PFSK-1 (cell line): ENCODE data around the gene KMT2C.

Source experiments
- FOXP2 ChIP-seq: optimal IDR thresholded peaks from 2 replicates; pipeline ENCODE3; 2011; ENCODE audit warnings: borderline replicate concordance, control low read depth, inconsistent platforms; ENCODE audit not compliant: insufficient read depth; ENCODE audit errors: extremely low read length, extremely low read depth
- POLR2AphosphoS5 ChIP-seq: IDR thresholded peaks from 2 replicates; pipeline ENCODE4 v1.6.1; 2012; ENCODE audit warnings: low read depth, mild to moderate bottlenecking, control low read depth, low read length, moderate library complexity
- REST ChIP-seq, 2 experiments: IDR thresholded peaks; 2 replicates each; pipeline versions ENCODE4 v1.6.1 to v1.8.0; 2011 to 2012; ENCODE audit warnings: low read depth in 2 of 2, low read length in 2 of 2, control low read depth in 1 of 2, inconsistent platforms in 1 of 2, mild to moderate bottlenecking in 1 of 2, moderate library complexity in 1 of 2; ENCODE audit not compliant: insufficient read depth in 1 of 2
- SIN3A ChIP-seq: IDR thresholded peaks from 2 replicates; pipeline ENCODE4 v1.6.1; 2012; ENCODE audit warnings: mild to moderate bottlenecking, low read length, moderate library complexity, borderline replicate concordance; ENCODE audit not compliant: insufficient read depth
- TAF1 ChIP-seq: IDR thresholded peaks from 2 replicates; pipeline ENCODE4 v1.6.1; 2012; ENCODE audit warnings: low read length, control low read depth, borderline replicate concordance; ENCODE audit not compliant: insufficient read depth

KMT2C gene

GRCh38 chr7:152369518-152369917 lies 66.3 kb downstream of the KMT2C start:
- TF ChIP-seq REST (IDR thresholded peaks at IDR 0.05; ENCODE audit: insufficient read depth in 1 of 2, low read depth in 2 of 2, low read length in 2 of 2): no peak
- no peak for TF ChIP-seq SIN3A
- no peak for TF ChIP-seq POLR2AphosphoS5
- no peak for TF ChIP-seq FOXP2

- no peak for TF ChIP-seq REST (IDR thresholded peaks at IDR 0.05; ENCODE audit: insufficient read depth in 1 of 2, low read depth in 2 of 2, low read length in 2 of 2)
- no peak for TF ChIP-seq FOXP2
- TF ChIP-seq POLR2AphosphoS5: no peak
- TF ChIP-seq SIN3A: no peak
- TF ChIP-seq TAF1: no peak
These were observed 68.6 kb downstream of the KMT2C start for GRCh38 chr7:152367170-152367569.

- TF ChIP-seq REST (IDR thresholded peaks at IDR 0.05; ENCODE audit: insufficient read depth in 1 of 2, low read depth in 2 of 2, low read length in 2 of 2): no peak
- no peak for TF ChIP-seq POLR2AphosphoS5
- TF ChIP-seq TAF1: no peak
- TF ChIP-seq SIN3A: no peak
- TF ChIP-seq FOXP2: no peak
These were observed 69.1 kb downstream of the KMT2C start for GRCh38 chr7:152366662-152367061.

- TF ChIP-seq REST (IDR thresholded peaks at IDR 0.05; ENCODE audit: insufficient read depth in 1 of 2, low read depth in 2 of 2, low read length in 2 of 2) (no peak), TAF1 (no peak), POLR2AphosphoS5 (no peak), SIN3A (no peak), FOXP2 (no peak)
These were observed 69.7 kb downstream of the KMT2C start for GRCh38 chr7:152365982-152366603.

- TF ChIP-seq SIN3A (no peak), REST (IDR thresholded peaks at IDR 0.05; ENCODE audit: insufficient read depth in 1 of 2, low read depth in 2 of 2, low read length in 2 of 2) (no peak), TAF1 (no peak), FOXP2 (no peak), POLR2AphosphoS5 (no peak)
These were observed 72.0 kb downstream of the KMT2C start for GRCh38 chr7:152363798-152364197.
